HepG2 (cell line): ENCODE data around the gene RRM2. TPM values are rescaled to one million over a fixed set of nuclear protein-coding genes. Genes with fewer than 3 reads are reported as not detected.

Experiments used
- ARNTL ChIP-seq: sonication (generic); formaldehyde crosslinking; IDR thresholded peaks from 2 replicates; pipeline ENCODE4 v1.4.0; 2020; ENCODE audit warnings: mild to moderate bottlenecking, missing genetic modification reagents
- BATF2 ChIP-seq: sonication (generic); formaldehyde crosslinking; IDR thresholded peaks from 2 replicates; pipeline ENCODE4 v1.8.0; 2022; ENCODE audit warnings: mild to moderate bottlenecking, missing genetic modification reagents, moderate library complexity
- CREBL2 ChIP-seq: sonication (generic); formaldehyde crosslinking; IDR thresholded peaks from 2 replicates; pipeline ENCODE4 v1.8.1; 2023; ENCODE audit warnings: missing genetic modification reagents, mild to moderate bottlenecking, borderline replicate concordance
- EHMT2 ChIP-seq: fragments of 200-600 bp; sonication (generic); IDR thresholded peaks from 2 replicates; pipeline ENCODE4 v1.7.0; 2017; ENCODE audit warnings: antibody characterized with exemption, low read depth, low read length, borderline replicate concordance
- EP300 ChIP-seq, 3 experiments: sonication (generic) in 1 of 3; formaldehyde crosslinking in 1 of 3; IDR thresholded peaks; 2 replicates each; pipeline versions ENCODE4 v1.5.1 to v1.6.1; 2011 to 2020; ENCODE audit warnings: low read depth in 2 of 3, low read length in 2 of 3, borderline replicate concordance in 1 of 3, improper control_type of control experiment in 1 of 3, mild to moderate bottlenecking in 1 of 3, missing genetic modification reagents in 1 of 3, moderate library complexity in 1 of 3
- GABPB1 ChIP-seq: IDR thresholded peaks from 2 replicates; pipeline ENCODE4 v1.6.1; 2016; ENCODE audit warnings: mild to moderate bottlenecking, missing genetic modification reagents, moderate library complexity, missing compliant biosample characterization
- HNRNPH1 ChIP-seq: fragments of 200-400 bp; formaldehyde crosslinking; optimal IDR thresholded peaks from 2 replicates; pipeline ENCODE3; 2017; ENCODE audit warnings: mild to moderate bottlenecking, low read depth, low read length
- JUN ChIP-seq: sonication (generic); formaldehyde crosslinking; IDR thresholded peaks from 2 replicates; pipeline ENCODE4 v1.4.0; 2020; ENCODE audit warnings: mild to moderate bottlenecking, missing genetic modification reagents
- JUND ChIP-seq: sonication (generic); formaldehyde crosslinking; IDR thresholded peaks from 2 replicates; pipeline ENCODE4 v1.8.0; 2022; ENCODE audit warnings: mild to moderate bottlenecking, missing genetic modification reagents
- NFATC3 ChIP-seq: sonication (generic); formaldehyde crosslinking; IDR thresholded peaks from 2 replicates; pipeline ENCODE4 v1.5.1; 2020; ENCODE audit warnings: mild to moderate bottlenecking, missing genetic modification reagents
- POLR2A ChIP-seq, 2 experiments: IDR thresholded peaks; 2 replicates each; pipeline ENCODE4 v1.6.1; 2011; ENCODE audit warnings: low read depth in 2 of 2, low read length in 2 of 2, mild to moderate bottlenecking in 1 of 2, moderate library complexity in 1 of 2; ENCODE audit not compliant: insufficient read depth in 1 of 2
- RNF2 ChIP-seq: fragments of 450-650 bp; conservative IDR thresholded peaks from 2 replicates; pipeline ENCODE4 v1.6.1; 2016; ENCODE audit warnings: low read depth
- SMARCE1 ChIP-seq: fragments of 450-650 bp; IDR thresholded peaks from 2 replicates; pipeline ENCODE4 v1.6.1; 2017; ENCODE audit warnings: borderline replicate concordance
- SRSF9 ChIP-seq: fragments of 200-400 bp; formaldehyde crosslinking; IDR thresholded peaks from 2 replicates; pipeline ENCODE4 v1.6.1; 2018; ENCODE audit warnings: borderline replicate concordance, mild to moderate bottlenecking, low read depth, low read length; ENCODE audit not compliant: insufficient read depth, poor library complexity, severe bottlenecking
- TIGD3 ChIP-seq: sonication (generic); formaldehyde crosslinking; IDR thresholded peaks from 2 replicates; pipeline ENCODE4 v1.5.1; 2020; ENCODE audit warnings: mild to moderate bottlenecking, missing genetic modification reagents, borderline replicate concordance
- TRIM24 ChIP-seq: sonication (generic); formaldehyde crosslinking; IDR thresholded peaks from 2 replicates; pipeline ENCODE4 v1.8.0; 2022; ENCODE audit warnings: mild to moderate bottlenecking, missing genetic modification reagents
- ZBTB2 ChIP-seq: sonication (generic); formaldehyde crosslinking; IDR thresholded peaks from 2 replicates; pipeline ENCODE4 v1.8.0; 2022; ENCODE audit warnings: low read depth, missing genetic modification reagents
- ZNF10 ChIP-seq: sonication (generic); formaldehyde crosslinking; IDR thresholded peaks from 2 replicates; pipeline ENCODE4 v1.4.0; 2020; ENCODE audit warnings: mild to moderate bottlenecking, low read depth, missing genetic modification reagents, borderline replicate concordance
- ZNF263 ChIP-seq: sonication (generic); formaldehyde crosslinking; IDR thresholded peaks from 2 replicates; pipeline ENCODE4 v1.4.0; 2020; ENCODE audit warnings: missing genetic modification reagents
- ZNF543 ChIP-seq: sonication (generic); formaldehyde crosslinking; IDR thresholded peaks from 2 replicates; pipeline ENCODE4 v1.4.0; 2020; ENCODE audit warnings: mild to moderate bottlenecking, missing genetic modification reagents
- ZNF615 ChIP-seq: sonication (generic); formaldehyde crosslinking; IDR thresholded peaks from 2 replicates; pipeline ENCODE4 v1.5.0; 2020; ENCODE audit warnings: mild to moderate bottlenecking, missing genetic modification reagents, borderline replicate concordance
- ZNF781 ChIP-seq: sonication (generic); formaldehyde crosslinking; IDR thresholded peaks from 2 replicates; pipeline ENCODE4 v1.5.1; 2020; ENCODE audit warnings: borderline replicate concordance, mild to moderate bottlenecking, missing genetic modification reagents; ENCODE audit errors: not compliant biosample characterization
- ZNF83 ChIP-seq: sonication (generic); formaldehyde crosslinking; IDR thresholded peaks from 2 replicates; pipeline ENCODE4 v1.4.0; 2020; ENCODE audit warnings: missing genetic modification reagents, mild to moderate bottlenecking, borderline replicate concordance
- ZNF883 ChIP-seq: sonication (generic); formaldehyde crosslinking; IDR thresholded peaks from 2 replicates; pipeline ENCODE4 v1.5.1; 2020; ENCODE audit warnings: mild to moderate bottlenecking, missing genetic modification reagents; ENCODE audit errors: not compliant biosample characterization
- ZSCAN31 ChIP-seq: sonication (generic); formaldehyde crosslinking; IDR thresholded peaks from 2 replicates; pipeline ENCODE4 v1.5.0; 2020; ENCODE audit warnings: low read depth, mild to moderate bottlenecking, missing genetic modification reagents
- polyA plus RNA-seq, 8 experiments: library from polyadenylated mRNA; depleted of rRNA in 3 of 8; stranded (reverse) in 7 of 8; unstranded in 1 of 8; fragments of >200 nt; fragmentation: Illumina TruSeq in 4 of 8; extraction: Trizol in 4 of 8; gene quantifications; 2 replicates each; pipeline versions ENCODE4 v1.2.1 to v1.2.3, GENCODE V29; 2011 to 2016; ENCODE audit warnings: low read depth in 4 of 8, missing spikeins in 1 of 8, mixed read lengths in 1 of 8; ENCODE audit not compliant: insufficient read depth in 1 of 8
- total RNA-seq, 5 experiments: library from RNA; depleted of rRNA; stranded (reverse); fragments of >200 nt; fragmentation: Illumina TruSeq; extraction: Trizol; gene quantifications; 2 replicates each; pipeline ENCODE4 v1.2.3, GENCODE V29; 2016; ENCODE audit warnings: low read depth in 1 of 5

Gene RRM2
- total and polyA plus RNA-seq, 2 of the 13 experiments (the other 11 are each of a cell fraction or from before 2014, with no cell fraction given), result 31.3 to 150 TPM

- TF ChIP-seq BATF2, result peak; percentile 89; the same call in 1 of the 2 replicates
- TF ChIP-seq ZNF263 (CRISPR knock-in tag), result peak; percentile 88
- TF ChIP-seq SMARCE1, result no peak
- peak; percentile 91 for TF ChIP-seq GABPB1
- peak; percentile 88 for TF ChIP-seq ARNTL
- no peak for TF ChIP-seq HNRNPH1
- peak; percentile 76; the same call in 1 of the 2 replicates for TF ChIP-seq ZNF615
- TF ChIP-seq ZNF883 (CRISPR knock-in tag), result peak; percentile 96
- TF ChIP-seq TRIM24 (CRISPR knock-in tag), result no peak
- 0 out of 2 replicates have a peak, but pooled peaks have one; percentile 15 for TF ChIP-seq NFATC3 (CRISPR knock-in tag)
- TF ChIP-seq TIGD3 (CRISPR knock-in tag), result peak; percentile 91; the same call in 1 of the 2 replicates
- TF ChIP-seq JUND (CRISPR knock-in tag), result peak; percentile 86
- TF ChIP-seq ZNF10 (CRISPR knock-in tag), result no peak
- TF ChIP-seq ZNF83 (CRISPR knock-in tag), result 0 out of 2 replicates have a peak, but pooled peaks have one; percentile 75
- peak; percentile 91 for TF ChIP-seq ZNF543 (CRISPR knock-in tag)
- TF ChIP-seq EP300 (IDR thresholded peaks at IDR 0.05; ENCODE audit: low read depth in 2 of 2, low read length in 2 of 2), result peak in 1 of 2 experiments; percentile 30; a peak in 3 of 4 replicates
- TF ChIP-seq EP300 (CRISPR knock-in tag; IDR thresholded peaks at IDR 0.05; ENCODE audit: borderline replicate concordance), result no peak; the same call in 1 of the 2 replicates
- TF ChIP-seq ZSCAN31 (CRISPR knock-in tag), result no peak; the same call in none of the 2 replicates
- TF ChIP-seq EHMT2, result no peak
- peak; percentile 81; the same call in 1 of the 2 replicates for TF ChIP-seq ZBTB2 (CRISPR knock-in tag)
- TF ChIP-seq RNF2, result peak; percentile 89
- TF ChIP-seq POLR2A (IDR thresholded peaks at IDR 0.05; ENCODE audit: insufficient read depth in 1 of 2, low read depth in 2 of 2, low read length in 2 of 2), result peak; percentile 87 to 96
- no peak; the same call in 1 of the 2 replicates for TF ChIP-seq CREBL2 (CRISPR knock-in tag)
- no peak for TF ChIP-seq ZNF781
- peak; percentile 93 for TF ChIP-seq JUN (CRISPR knock-in tag)
- TF ChIP-seq SRSF9, result no peak
These were observed 2.2 kb upstream of the RRM2 start (continued) for GRCh38 chr2:10120158-10120876.
